GM12878 (cell line): ENCODE data around the gene SLC4A5. TPM values are rescaled to one million over a fixed set of nuclear protein-coding genes. Genes with fewer than 3 reads are reported as not detected.
A peak's percentile ranks its signal among the peaks of the same experiment; 100 is the strongest.

Experiments used
- ATF3 ChIP-seq: IDR thresholded peaks from 2 replicates; pipeline ENCODE4 v1.6.1; 2011; ENCODE audit warnings: low read depth, mild to moderate bottlenecking, low read length, moderate library complexity, borderline replicate concordance; ENCODE audit errors: extremely low read depth
- CBFB ChIP-seq: IDR thresholded peaks from 2 replicates; pipeline ENCODE4 v1.6.1; 2016; ENCODE audit warnings: antibody characterized with exemption, low read depth
- CHD2 ChIP-seq: IDR thresholded peaks from 2 replicates; pipeline ENCODE4 v1.6.1; 2011; ENCODE audit warnings: low read depth, low read length, improper control_type of control experiment, borderline replicate concordance
- CHD4 ChIP-seq: fragments of 200-600 bp; sonication (generic); IDR thresholded peaks from 2 replicates; pipeline ENCODE4 v1.6.1; 2016; ENCODE audit warnings: mild to moderate bottlenecking
- CREB1 ChIP-seq: IDR thresholded peaks from 2 replicates; pipeline ENCODE4 v1.6.1; 2012; ENCODE audit warnings: low read depth, mild to moderate bottlenecking, inconsistent platforms
- CREM ChIP-seq: IDR thresholded peaks from 2 replicates; pipeline ENCODE4 v1.6.1; 2014; ENCODE audit warnings: antibody characterized with exemption, low read depth
- E2F8 ChIP-seq: fragments of 450-650 bp; IDR thresholded peaks from 2 replicates; pipeline ENCODE4 v1.6.1; 2018; ENCODE audit warnings: mild to moderate bottlenecking, low read depth, moderate library complexity; ENCODE audit not compliant: partially characterized antibody
- EED ChIP-seq: sonication (generic); IDR thresholded peaks from 2 replicates; pipeline ENCODE4 v1.6.1; 2016; ENCODE audit warnings: antibody characterized with exemption, low read depth
- EP300 ChIP-seq, 2 experiments: fragments of 150-350 bp in 1 of 2; IDR thresholded peaks; 2 replicates each; pipeline ENCODE4 v1.6.1; 2011 to 2012; ENCODE audit warnings: low read depth in 2 of 2, low read length in 2 of 2, borderline replicate concordance in 1 of 2, improper control_type of control experiment in 1 of 2, inconsistent platforms in 1 of 2; ENCODE audit not compliant: control insufficient read depth in 1 of 2
- GATAD2B ChIP-seq: fragments of 450-650 bp; conservative IDR thresholded peaks from 2 replicates; pipeline ENCODE4 v1.6.1; 2017; ENCODE audit warnings: low read depth, mild to moderate bottlenecking, moderate library complexity
- HDAC2 ChIP-seq: fragments of 200-600 bp; sonication (generic); IDR thresholded peaks from 2 replicates; pipeline ENCODE4 v1.6.1; 2017
- HDAC6 ChIP-seq: fragments of 200-600 bp; sonication (generic); IDR thresholded peaks from one replicate; pipeline ENCODE4 v1.8.0; 2017; ENCODE audit warnings: antibody characterized with exemption; ENCODE audit not compliant: unreplicated experiment
- NBN ChIP-seq: fragments of 450-650 bp; IDR thresholded peaks from 2 replicates; pipeline ENCODE4 v1.6.1; 2016
- NFXL1 ChIP-seq: fragments of 450-650 bp; IDR thresholded peaks from 2 replicates; pipeline ENCODE4 v1.6.1; 2017; ENCODE audit warnings: antibody characterized with exemption, mild to moderate bottlenecking, borderline replicate concordance
- NFYA ChIP-seq: IDR thresholded peaks from 2 replicates; pipeline ENCODE4 v1.6.1; 2011; ENCODE audit warnings: low read depth, mild to moderate bottlenecking, low read length, improper control_type of control experiment, borderline replicate concordance
- NKRF ChIP-seq: fragments of 450-650 bp; conservative IDR thresholded peaks from 2 replicates; pipeline ENCODE4 v1.6.1; 2017; ENCODE audit warnings: mild to moderate bottlenecking, moderate library complexity
- PML ChIP-seq: IDR thresholded peaks from 2 replicates; pipeline ENCODE4 v1.6.1; 2012; ENCODE audit warnings: low read length, inconsistent platforms
- POLR2A ChIP-seq: IDR thresholded peaks from 2 replicates; pipeline ENCODE4 v1.6.1; 2011; ENCODE audit warnings: low read depth, mild to moderate bottlenecking, low read length
- POLR2AphosphoS5 ChIP-seq: IDR thresholded peaks from 2 replicates; pipeline ENCODE4 v1.6.1; 2011; ENCODE audit warnings: mild to moderate bottlenecking, low read length, inconsistent platforms
- RB1 ChIP-seq: fragments of 450-650 bp; formaldehyde crosslinking; IDR thresholded peaks from 2 replicates; pipeline ENCODE4 v1.6.1; 2017; ENCODE audit warnings: mild to moderate bottlenecking, borderline replicate concordance
- USF2 ChIP-seq: IDR thresholded peaks from 2 replicates; pipeline ENCODE4 v1.6.1; 2011; ENCODE audit warnings: low read depth, low read length, improper control_type of control experiment, borderline replicate concordance
- WRNIP1 ChIP-seq: IDR thresholded peaks from 2 replicates; pipeline ENCODE4 v1.6.1; 2011; ENCODE audit warnings: low read depth, low read length, improper control_type of control experiment, borderline replicate concordance
- YY1 ChIP-seq: IDR thresholded peaks from 2 replicates; pipeline ENCODE4 v1.6.1; 2011; ENCODE audit warnings: low read depth, mild to moderate bottlenecking, low read length
- ZBED1 ChIP-seq: IDR thresholded peaks from 2 replicates; pipeline ENCODE4 v1.6.1; 2016; ENCODE audit warnings: borderline replicate concordance
- ZNF384 ChIP-seq: IDR thresholded peaks from 2 replicates; pipeline ENCODE4 v1.6.1; 2012; ENCODE audit warnings: low read depth, mild to moderate bottlenecking, low read length, improper control_type of control experiment, borderline replicate concordance
- ZZZ3 ChIP-seq: IDR thresholded peaks from 2 replicates; pipeline ENCODE4 v1.6.1; 2011; ENCODE audit warnings: low read depth; ENCODE audit not compliant: control insufficient read depth, insufficient read length
- polyA plus RNA-seq, 11 experiments: library from polyadenylated mRNA; depleted of rRNA in 4 of 11; unstranded in 6 of 11; stranded (reverse) in 5 of 11; fragments of >200 nt; fragmentation: Nextera tagmentation in 4 of 11; fragmentation: Illumina TruSeq in 1 of 11; extraction: Ambion mirVana in 4 of 11; extraction: Trizol in 1 of 11; gene quantifications; 1 replicate in 1 of 11; 2 replicates in 10 of 11; pipeline versions ENCODE4 v1.2.1 to v1.2.3, GENCODE V29; 2011 to 2016; ENCODE audit warnings: inconsistent platforms in 2 of 11, missing spikeins in 2 of 11, low read depth in 1 of 11
- total RNA-seq, 4 experiments: library from RNA; depleted of rRNA in 3 of 4; stranded (reverse); fragments of >200 nt in 3 of 4; fragmentation: Illumina TruSeq in 1 of 4; extraction: Trizol in 1 of 4; gene quantifications; 2 replicates each; pipeline versions ENCODE4 v1.2.1 to v1.2.3, GENCODE V29; 2013 to 2021

Gene SLC4A5
- total and polyA plus RNA-seq, 10 of the 15 experiments (the other 5 are each of a cell fraction or from before 2014, with no cell fraction given) = 0.15 to 4.7 (median 1.6) TPM

GRCh38 chr2:74178211-74179062 is 164.8 kb downstream of the SLC4A5 start, which contains the start of gene MOB1A (continued):
- peak; percentile 72; the same call in 1 of the 2 replicates for TF ChIP-seq NKRF
- no peak for TF ChIP-seq ATF3
- TF ChIP-seq NBN = 0 out of 2 replicates have a peak, but pooled peaks have one; percentile 37
- TF ChIP-seq NFYA = no peak
- no peak for TF ChIP-seq E2F8
- TF ChIP-seq PML = 0 out of 2 replicates have a peak, but pooled peaks have one; percentile 82
- TF ChIP-seq CHD2 = peak; percentile 98
- TF ChIP-seq CREM = 0 out of 2 replicates have a peak, but pooled peaks have one; percentile 34
- 0 out of 4 replicates have a peak, but pooled peaks of 1 of the 2 experiments have one; percentile 17 for TF ChIP-seq EP300 (IDR thresholded peaks at IDR 0.05; ENCODE audit: borderline replicate concordance in 1 of 2, control insufficient read depth in 1 of 2, low read depth in 2 of 2, low read length in 2 of 2)
- no peak for TF ChIP-seq RB1
- no peak for TF ChIP-seq CHD4
- TF ChIP-seq EED = no peak
- no peak for TF ChIP-seq USF2
- no peak for TF ChIP-seq HDAC2
- TF ChIP-seq ZNF384 = no peak
- TF ChIP-seq ZZZ3 = no peak
- TF ChIP-seq CREB1 = peak; percentile 43
- peak; percentile 94 for TF ChIP-seq POLR2A
- TF ChIP-seq YY1 = no peak; the same call in 1 of the 2 replicates
- no peak for TF ChIP-seq WRNIP1
- no peak for TF ChIP-seq NFXL1
- peak; percentile 96 for TF ChIP-seq GATAD2B
- TF ChIP-seq ZBED1 = peak; percentile 78; the same call in 1 of the 2 replicates
- TF ChIP-seq HDAC6 = no peak
- TF ChIP-seq POLR2AphosphoS5 = peak; percentile 95
- TF ChIP-seq CBFB = peak; percentile 60; the same call in 1 of the 2 replicates
